Stimulated activated CD8-positive, alpha-beta memory T cell treated with anti-CD3 and anti-CD28 coated beads, Interleukin-12 subunit alpha, Interleukin-12 subunit beta, amount 100 ng/mL, for 4 hours (primary cell): ENCODE measurements around the gene SLC2A14.
"Not testable (repeated sequence)": the region's sequence is repeated elsewhere in the genome, so short reads cannot be mapped to it uniquely, and the experiment has no call there.

Experiments used
- DNase-seq: peaks from one replicate; pipeline ENCODE4 v3.0.0-alpha.2; 2020; ENCODE audit warnings: low read depth

SLC2A14 gene

DNA sequence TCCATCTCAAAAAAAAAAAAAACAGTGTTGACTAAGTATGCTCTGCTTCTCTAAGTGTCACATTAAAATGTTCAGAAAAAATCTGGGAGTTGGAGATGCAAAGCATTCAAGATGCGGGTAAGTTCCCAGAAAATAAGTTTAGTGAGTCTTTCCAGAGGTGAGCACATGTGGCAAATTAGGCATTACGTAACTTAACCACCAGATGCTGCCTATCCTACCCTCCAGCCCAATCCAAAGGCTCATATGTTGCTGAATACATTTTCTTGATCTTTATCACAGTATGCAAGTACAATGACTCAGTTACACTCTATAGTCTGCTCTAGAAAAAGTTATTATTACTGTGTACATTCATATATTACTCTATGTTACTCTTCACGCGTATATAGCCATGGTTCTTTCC, 3.6 kb downstream of the SLC2A14 start:
- DNase-seq = no peak

DNA sequence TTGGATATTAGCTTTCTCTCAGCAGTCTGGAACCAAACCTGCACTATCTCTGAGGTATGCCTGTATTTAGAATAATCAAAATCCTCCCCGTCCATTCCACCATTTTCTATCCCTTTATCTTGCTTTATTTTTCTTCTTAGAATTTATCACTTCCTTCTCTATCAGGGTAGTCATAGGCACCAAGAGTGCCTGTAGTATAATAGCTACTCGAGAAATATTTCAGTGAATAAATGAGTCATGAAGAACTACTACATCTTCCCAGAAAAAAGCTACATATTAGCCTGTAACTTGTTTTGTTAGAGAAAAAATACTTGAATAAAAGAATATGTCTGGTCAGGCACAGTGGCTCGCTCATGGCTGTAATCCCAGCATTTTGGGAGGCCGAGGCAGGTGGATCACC, 4.3 kb downstream of the SLC2A14 start:
- no peak for DNase-seq

DNA sequence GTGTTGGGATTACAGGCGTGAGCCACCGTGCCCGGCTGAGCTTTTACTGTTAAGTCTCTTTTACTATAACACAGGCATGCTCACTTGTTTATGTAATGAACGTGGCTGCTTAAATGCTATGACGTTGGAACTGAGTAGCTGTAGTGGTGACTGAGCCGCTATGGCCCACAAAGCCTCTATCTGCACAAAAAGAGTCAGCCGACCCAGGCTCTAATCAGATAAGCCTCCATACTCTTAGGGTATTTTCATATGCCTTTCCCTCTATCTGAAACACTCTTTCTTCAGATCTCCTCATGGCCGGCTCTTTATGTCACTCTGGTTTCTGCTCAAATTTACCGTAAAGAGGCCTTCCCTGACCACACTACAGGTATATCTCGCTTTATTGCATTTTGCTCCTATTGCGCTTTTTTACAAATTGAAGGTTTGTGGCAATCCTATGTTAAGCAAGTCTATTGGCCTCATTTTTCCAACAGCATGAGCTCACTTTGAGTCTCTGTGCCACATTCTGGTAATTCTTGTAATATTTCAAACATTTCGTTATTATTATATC, 8.0 kb downstream of the SLC2A14 start:
- no peak for DNase-seq

DNA sequence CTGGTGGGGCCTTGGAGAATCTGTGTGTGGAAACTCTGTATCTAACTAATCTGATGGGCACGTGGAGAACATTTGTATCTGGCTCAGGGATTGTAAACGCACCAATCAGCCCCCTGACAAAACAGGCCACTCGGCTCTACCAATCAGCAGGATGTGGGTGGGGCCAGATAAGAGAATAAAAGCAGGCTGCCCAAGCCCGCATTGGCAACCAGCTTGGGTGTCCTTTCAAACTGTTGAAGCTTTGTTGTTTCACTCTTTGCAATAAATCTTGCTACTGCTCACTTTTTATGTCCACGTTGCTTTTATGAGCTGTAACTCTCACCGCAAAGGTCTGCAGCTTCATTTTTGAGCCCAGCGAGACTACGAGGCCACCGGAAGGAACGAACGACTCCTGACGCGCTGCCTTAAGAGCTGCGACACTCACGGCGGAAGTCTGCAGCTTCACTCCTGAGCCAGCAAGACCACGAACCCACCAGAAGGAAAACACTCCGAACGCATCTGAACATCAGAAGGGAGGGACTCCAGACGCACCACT, 9.8 kb downstream of the SLC2A14 start:
- DNase-seq = not testable (repeated sequence)

DNA sequence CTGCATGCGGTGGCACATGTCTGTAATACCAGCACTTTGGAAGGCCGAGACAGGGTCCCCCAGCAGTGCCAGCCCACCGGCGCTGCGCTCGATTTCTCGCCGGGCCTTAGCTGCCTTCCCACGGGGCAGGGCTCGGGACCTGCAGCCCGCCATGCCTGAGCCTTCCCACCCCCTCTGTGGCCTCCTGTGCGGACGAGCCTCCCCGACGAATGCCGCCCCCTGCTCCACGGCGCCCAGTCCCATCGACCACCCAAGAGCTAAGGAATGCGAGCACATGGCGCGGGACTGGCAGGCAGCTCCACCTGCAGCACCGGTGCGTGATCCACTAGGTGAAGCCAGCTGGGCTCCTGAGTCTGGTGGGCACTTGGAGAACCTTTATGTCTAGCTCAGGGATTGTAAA, 10.4 kb downstream of the SLC2A14 start:
- DNase-seq = not testable (repeated sequence)

DNA sequence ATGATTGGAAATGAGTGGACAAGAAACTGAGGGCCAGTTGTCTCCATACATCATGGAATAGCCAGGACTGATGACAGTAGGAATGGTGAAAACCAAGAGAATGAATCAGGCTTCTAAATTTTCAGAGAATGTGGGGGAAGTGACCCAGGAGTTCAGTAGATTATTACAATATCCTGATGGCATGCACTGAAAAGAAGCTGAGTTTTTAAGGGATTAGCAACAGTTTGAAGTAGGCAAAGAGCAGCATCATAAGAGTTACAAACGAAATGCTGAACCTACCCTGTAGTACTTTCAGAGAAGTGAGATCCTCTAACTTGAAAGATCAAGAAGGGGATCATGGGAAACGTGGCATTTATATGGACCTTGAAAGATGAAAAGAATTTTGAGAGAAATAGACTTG, 13.2 kb downstream of the SLC2A14 start:
- no peak for DNase-seq

DNA sequence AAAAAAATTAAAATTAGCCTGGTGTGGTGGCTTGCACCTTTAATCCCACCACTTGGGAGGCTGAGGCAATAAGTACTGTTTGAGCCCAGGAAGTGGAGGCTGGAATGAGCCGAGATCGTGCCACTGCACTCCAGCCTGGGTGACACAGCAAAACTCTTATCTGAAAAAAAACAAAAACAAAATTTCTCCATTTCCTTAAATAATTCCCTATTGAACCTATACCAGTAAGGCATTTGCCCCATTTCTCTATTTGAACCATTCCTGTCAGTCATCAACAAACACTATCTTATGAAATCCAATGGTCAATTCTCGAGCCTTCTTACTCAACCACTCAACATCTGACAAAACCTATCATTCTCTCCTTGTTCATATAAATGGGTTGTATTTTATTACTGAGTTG, 14.7 kb downstream of the SLC2A14 start:
- no peak for DNase-seq

DNA sequence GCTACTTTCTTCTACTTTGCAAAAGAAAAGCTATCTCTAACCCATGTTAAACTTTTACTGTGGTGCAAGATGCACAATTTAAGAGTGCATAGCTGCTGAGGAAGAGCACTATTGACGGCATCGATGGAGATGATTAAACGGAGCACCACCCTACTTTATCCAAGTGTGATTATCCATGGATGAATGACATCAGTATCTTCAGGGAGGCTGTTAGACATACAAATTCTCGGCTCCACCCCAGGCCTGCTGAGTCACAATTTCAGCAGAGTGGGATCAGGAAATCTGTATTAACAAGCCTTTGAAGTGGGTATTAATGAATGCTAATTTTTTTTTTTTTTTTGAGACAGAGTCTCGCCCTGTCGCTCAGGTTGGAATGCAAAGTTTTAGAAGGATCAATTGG, 16.2 kb downstream of the SLC2A14 start:
- no peak for DNase-seq

DNA sequence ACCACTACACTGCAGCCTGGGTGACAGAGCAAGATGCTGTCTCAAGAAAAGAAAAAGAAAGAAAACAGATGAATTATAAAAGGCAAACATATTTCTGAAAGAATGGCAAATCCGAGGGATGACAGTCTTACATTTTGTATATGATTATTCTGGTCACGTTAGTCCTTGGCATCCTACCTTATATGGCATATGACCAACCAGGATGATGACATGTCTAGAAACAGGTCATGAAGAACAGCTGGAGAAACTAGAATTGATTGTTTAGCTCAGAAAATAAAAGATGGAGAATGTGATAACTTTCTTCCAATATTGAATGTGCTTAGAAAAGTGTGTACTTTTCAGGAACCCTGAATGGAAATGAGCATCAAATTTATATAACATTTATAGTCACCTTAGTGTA, 19.2 kb downstream of the SLC2A14 start:
- DNase-seq = no peak

DNA sequence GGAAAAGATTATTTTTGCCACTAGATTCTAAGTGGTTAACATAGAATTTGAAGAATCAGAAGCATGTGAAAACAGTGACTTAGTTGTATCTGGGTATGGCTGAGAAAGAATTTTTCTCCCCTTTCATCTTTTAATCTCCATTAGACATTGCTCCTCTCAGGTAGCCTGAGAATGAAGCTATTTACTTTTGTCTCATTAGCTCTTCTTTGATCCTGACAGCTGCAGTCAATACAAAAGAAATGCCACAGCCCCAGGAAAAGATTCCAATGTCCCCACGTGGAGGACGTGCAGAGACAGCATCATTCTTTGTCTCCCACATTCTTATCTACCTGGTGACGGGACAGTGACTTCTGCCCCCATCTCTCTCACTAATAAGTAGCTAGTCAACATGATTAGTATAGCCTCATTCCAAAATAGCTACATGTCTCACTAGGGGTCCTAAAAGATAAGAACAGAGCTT, 21.1 kb downstream of the SLC2A14 start:
- DNase-seq = not testable (repeated sequence)

DNA sequence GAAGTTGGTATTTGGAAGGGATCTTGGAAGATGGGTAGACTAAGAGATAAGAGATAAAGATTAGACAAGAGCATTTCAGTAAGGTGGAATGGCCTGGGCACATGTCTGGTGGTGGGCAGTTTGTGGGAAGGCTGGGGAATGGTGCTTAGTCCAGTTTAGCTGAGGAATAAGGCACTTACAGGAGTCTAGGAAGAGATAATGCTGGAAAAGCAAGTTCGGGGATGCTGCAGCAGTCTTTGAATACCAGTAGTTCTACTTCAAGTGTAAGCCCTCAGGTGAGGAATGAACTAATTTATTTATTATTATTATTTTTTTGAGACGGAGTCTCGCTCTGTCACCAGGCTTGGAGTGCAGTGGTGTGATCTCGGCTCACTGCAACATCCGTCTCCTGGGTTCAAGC, 22.6 kb downstream of the SLC2A14 start:
- not testable (repeated sequence) for DNase-seq

DNA sequence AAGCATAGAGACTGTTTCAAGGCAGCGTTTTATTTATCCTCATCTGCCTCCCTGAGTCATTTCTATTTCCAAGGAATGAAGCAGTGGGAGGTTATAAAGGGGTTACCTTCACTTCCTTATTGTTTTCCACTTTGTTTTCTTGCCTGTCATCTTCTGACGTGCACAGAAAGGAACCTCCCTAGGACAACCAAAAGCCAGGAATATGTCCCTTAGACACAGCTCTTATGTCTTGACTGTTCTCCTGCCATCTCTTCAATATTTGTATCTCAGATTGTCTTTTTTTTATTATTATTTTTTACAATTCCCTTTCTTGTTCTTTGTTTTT, 24.7 kb downstream of the SLC2A14 start:
- DNase-seq = not testable (repeated sequence)

DNA sequence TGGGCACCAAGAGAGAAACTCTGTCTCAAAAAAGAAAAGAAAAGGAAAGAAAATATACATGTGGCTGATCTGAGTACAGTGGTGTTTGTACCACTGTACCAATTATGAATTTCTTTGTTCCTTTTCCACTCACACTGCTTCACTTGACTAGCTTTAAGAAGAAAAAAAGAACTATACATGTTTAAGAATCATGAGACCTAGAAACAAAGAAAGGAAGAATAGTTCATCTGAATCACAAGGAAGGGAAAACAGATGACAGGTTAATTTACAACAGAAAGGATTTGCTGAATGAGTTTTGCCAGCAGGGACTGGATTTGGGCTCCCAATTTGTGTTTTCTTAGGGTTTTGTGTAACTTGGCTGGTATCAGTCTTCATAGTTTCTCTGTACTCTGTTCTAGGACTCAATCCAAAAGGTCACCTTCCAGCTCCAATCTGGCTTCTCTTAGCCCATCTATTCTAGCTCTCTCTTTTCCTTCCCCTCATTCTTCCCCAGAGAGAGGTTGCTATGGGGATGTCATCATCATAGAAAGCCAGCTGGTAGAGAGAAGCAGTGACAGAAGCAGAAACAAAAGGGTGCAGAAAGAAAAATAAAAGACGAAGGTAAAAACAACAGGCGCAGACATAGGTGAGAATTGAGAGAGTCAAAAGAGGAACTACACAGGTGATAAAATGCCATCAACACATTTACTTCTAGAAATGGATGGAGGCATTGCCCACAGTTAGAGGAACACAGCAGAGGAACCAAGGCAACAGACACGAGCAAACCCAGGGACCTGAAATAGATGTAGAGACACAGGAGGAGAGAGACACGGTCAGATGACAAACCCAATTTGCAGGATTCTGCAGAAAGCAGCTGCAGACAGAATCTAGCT, 25.3 kb downstream of the SLC2A14 start:
- not testable (repeated sequence) for DNase-seq

DNA sequence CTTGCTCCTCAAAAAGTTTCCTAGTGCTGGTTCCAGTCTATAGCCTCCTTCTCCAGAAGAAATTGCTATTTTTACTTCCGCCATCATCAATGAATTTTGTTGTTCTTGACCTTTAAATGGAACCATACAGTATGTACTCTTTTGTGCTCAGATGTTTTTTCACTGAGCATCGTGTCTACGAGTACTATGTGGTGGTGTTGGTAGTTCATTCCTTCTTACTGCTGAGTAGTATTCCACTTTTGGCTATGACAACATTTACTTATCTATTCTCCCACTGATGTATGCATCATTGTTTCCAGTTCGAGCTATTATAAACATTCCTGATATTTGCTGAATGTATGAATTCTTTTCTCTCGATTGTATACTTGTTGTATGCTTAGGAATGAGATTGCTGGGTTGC, 28.6 kb downstream of the SLC2A14 start:
- no peak for DNase-seq

DNA sequence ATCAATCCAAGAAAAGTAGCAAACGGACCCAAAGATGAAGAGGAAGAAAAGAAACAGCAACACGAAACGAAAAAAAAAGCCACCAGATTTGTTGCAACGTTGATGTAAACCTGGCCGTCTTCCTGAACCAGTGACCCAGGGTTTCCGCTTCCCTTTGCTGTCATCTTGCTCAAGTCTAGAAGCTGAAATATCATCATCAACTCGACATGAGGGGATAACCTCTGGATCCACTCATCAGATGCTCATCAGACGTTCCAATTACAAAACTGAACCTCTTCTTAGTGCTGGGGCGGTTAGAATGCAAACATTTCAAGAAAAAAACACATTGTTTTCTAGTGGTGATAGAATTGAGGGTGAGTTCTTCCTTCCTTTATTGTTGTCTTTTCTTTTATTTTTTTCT, 29.1 kb downstream of the SLC2A14 start:
- DNase-seq = not testable (repeated sequence)

DNA sequence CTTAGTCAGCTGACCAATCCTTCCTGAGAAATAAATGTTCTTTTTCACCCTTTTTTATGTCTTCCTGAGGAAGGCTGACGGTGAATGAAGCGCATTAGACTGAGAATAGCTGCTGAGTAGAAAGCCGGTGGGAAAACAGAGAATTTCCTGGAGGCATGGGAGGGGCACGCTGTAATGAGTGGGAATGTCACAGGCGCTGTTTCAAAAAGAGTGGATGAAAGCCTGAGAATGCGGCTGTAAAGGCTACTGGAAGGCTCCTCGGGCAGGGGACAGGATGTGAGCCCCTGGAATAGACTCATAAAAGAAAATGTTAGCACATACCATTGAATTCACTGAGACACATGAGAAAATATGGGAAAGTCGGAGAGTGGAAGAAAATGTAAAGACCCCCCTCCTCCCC, 29.6 kb downstream of the SLC2A14 start:
- DNase-seq = not testable (repeated sequence)

DNA sequence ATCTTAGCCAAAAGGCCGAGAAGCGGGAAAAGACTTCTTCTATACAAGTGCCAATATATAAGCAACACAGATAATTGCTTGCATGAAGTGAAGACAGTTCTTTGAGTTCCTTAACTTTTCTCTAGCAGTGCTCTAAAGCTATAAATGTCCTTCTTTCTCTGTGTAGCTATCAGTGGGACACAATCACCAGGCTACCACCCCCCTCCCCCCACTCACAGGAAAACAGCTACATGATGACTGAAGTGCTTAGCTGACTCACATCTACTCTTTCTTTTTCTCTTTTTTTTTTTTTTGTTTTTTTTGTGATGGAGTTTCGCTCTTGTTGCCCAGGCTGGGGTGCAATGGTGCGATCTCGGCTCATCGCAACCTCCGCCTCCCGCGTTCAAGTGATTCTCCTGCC, 30.3 kb downstream of the SLC2A14 start:
- DNase-seq = not testable (repeated sequence)

DNA sequence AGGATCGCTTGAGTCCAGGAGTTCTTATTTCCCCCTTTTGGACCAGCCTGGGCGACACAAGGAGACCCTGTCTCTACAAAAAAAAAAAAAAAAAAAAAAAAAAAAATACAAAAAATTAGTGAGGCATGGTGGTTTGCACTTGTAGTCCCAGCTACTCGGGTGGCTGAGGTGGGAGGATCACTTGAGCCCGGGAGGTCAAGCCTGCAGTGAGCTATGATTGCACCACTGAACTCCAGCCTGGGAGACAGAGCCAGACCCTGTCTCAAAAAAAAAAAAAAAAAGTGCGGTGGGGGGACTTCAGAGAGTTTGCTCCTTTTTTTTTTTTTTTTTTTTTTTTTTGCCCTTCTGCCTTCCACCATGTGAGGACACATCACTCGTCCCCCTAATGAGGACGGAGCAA, 32.9 kb downstream of the SLC2A14 start:
- DNase-seq = not testable (repeated sequence)

DNA sequence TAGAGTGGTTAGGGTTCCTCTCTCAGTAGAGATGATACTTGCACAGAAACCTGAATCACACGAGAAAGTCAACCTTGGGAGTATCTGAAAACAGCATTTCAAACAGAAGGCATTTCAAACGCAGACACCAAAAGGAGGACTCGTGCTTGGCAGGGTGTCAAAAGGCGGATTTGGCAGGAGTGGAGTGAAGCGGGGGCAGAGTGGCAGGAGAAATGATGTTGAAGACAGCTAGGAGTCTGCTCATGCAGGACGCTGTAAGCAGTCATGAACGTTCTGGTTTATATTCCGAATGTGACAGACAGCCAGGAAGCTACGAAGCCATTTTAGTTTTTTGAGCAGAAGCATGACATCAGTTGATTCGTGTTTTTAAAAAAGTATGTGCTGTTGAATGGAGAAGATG, 33.5 kb downstream of the SLC2A14 start:
- not testable (repeated sequence) for DNase-seq

DNA sequence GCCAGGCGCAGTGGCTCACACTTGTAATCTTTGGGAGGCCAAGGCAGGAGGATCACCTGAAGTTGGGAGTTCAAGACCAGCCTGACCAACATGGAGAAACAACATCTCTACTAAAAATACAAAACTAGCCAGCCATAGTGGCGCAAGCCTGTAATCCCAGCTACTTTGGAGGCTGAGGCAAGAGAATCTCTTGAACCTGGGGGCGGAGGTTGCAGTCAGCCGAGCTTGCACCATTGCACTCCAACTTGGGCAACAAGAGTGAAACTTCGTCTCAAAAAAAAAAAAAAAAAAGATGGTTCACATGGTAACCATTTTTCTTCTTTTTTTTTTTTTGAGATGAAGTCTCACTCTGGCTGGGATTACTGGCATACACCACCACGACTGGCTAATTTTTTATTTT, 35.3 kb downstream of the SLC2A14 start:
- no peak for DNase-seq

DNA sequence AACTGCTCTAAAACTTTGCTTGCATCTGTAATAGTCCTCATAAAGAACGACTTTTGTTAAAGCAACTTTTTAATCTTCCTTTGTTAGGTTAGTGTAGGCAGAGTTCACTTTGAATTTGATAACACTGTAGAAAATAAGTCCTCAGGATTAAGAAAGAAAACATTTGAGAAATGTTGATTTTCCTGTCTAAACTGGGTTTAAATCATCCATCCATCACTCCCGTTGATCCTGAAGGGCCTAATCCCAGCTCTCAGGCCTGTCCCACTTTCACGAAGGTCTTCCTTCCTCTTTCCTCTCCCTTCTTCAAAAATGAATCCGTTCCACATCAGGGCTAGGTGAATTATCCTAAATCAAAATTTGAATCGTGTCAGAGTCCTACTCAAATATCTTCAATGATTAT, 36.9 kb downstream of the SLC2A14 start:
- DNase-seq = no peak

DNA sequence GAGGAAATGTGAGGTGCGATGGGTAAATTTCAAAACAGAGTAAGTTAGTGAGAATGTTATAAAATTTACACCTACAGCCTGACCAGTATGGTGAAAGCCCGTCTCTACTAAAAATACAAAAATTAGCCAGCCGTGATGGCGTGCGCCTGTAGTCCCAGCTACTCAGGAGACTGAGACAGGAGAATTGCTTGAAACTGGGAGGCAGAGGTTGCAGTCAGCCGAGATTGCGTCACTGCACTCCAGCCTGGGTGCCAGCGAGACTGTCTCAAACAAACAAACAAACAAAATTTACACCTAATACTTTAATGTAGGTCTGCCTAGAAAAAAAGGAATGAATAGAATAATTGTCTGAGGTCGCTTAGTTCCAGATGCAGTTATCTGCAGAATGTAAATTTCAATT, 37.6 kb downstream of the SLC2A14 start:
- no peak for DNase-seq

DNA sequence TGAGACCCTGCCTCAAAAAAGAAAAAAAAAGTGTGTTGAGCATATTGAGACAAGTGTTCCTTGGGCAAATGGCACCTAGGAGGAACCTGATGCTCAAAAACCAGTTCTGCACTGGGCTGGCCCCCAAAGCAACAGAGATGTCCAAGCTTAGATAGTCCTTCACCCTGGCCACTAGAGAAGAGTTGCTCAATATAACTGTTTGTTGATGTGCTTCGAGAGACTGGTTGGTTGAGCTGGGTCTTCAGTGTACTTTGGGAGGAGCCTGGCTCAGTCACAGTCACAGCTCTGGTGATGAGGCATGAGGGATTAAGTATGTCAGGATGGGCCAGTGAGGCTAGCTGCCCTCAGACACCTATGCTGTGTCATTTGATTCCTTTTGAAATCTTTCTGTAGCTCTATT, 38.0 kb downstream of the SLC2A14 start:
- DNase-seq = no peak

DNA sequence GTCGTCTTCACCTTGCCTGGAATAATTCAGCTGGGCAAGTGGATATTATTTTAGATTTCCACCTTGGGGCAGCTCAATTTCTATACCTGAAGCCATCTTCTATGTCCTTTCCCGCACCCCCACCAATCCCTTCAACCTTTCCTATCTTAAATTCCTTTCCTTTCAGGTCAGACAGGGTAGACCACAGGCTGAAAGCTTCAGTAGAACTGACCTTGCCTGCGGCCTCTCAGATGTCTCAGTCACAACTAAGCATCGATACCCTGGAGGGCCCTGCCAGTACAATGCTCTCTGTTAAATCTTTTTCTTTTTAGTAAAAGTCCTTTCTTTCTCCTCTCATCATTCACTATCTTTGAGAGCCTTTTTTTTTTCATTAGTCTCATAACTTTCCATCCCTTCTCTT, 38.9 kb downstream of the SLC2A14 start:
- DNase-seq = no peak
